Vagina (tissue), 2 donors: Measurements from ENCODE around the gene RXFP2. TPM values are rescaled to one million over a fixed set of nuclear protein-coding genes. Genes with fewer than 3 reads are reported as not detected.

Experiments
- DNase-seq, 2 donors: peaks; one replicate each; pipeline ENCODE4 v3.0.0-alpha.2; 2017; ENCODE audit errors: extremely low spot score in 2 of 2
- H3K27ac ChIP-seq: fragments of 200-600 bp; sonication (generic); one replicate; pipeline ENCODE4 v1.5.1; 2019
- H3K27me3 ChIP-seq: fragments of 200-600 bp; sonication (generic); one replicate; pipeline ENCODE4 v1.5.1; 2019
- H3K36me3 ChIP-seq, 2 donors: fragments of 200-600 bp; sonication (generic); one replicate each; pipeline ENCODE4 v1.5.1; 2017 to 2019
- H3K4me1 ChIP-seq: fragments of 200-600 bp; sonication (generic); one replicate; pipeline ENCODE4 v1.5.1; 2019
- H3K4me3 ChIP-seq, 2 donors: fragments of 200-600 bp; sonication (generic); 1 replicate in 1 of 2; 2 replicates in 1 of 2; pipeline ENCODE4 v1.5.1; 2016 to 2019
- H3K9me3 ChIP-seq: fragments of 200-600 bp; sonication (generic); one replicate; pipeline ENCODE4 v1.5.1; 2019
- CTCF ChIP-seq, 3 experiments: fragments of 450-650 bp in 2 of 3; fragments of 200-600 bp in 1 of 3; sonication (generic) in 1 of 3; IDR thresholded peaks; one replicate each; pipeline ENCODE4 v1.5.1; 2017 to 2019; ENCODE audit warnings: antibody characterized with exemption in 3 of 3, mild to moderate bottlenecking in 2 of 3, moderate library complexity in 2 of 3
- POLR2A ChIP-seq, 2 donors: fragments of 450-650 bp; IDR thresholded peaks; one replicate each; pipeline ENCODE4 v1.6.1; 2017; ENCODE audit warnings: antibody characterized with exemption in 2 of 2, mild to moderate bottlenecking in 2 of 2, moderate library complexity in 2 of 2
- POLR2AphosphoS5 ChIP-seq, 2 donors: sonication (generic); formaldehyde crosslinking; IDR thresholded peaks; one replicate each; pipeline ENCODE4 v1.9.0; 2017; ENCODE audit warnings: antibody characterized with exemption in 2 of 2, mild to moderate bottlenecking in 2 of 2, low read depth in 1 of 2; ENCODE audit not compliant: insufficient read depth in 1 of 2
- intact Hi-C: fragments of 100-400 bp; cut with DNase I; formaldehyde crosslinking; loops from one replicate; pipeline ENCODE4 v1.15.1; 2023
- total RNA-seq: library from RNA; depleted of rRNA; stranded (reverse); fragments of >200 nt; gene quantifications from one replicate; pipeline ENCODE4 v1.2.3, GENCODE V29; 2016

Gene RXFP2
- total RNA-seq, 1 donor from 2014 or later, result not detected

- Histone ChIP-seq H3K4me1 (no peaks in the 10 kb centered on the region), H3K4me3 (no peak overlapping the region), H3K9me3 (no peaks in the 10 kb centered on the region), H3K27me3 (no peaks in the 10 kb centered on the region), H3K27ac (no peak overlapping the region), H3K36me3 (no peaks in the 10 kb centered on the region)
- intact Hi-C loops, result no loop called here
- TF ChIP-seq POLR2A (IDR thresholded peaks at IDR 0.05) (no peak), CTCF (IDR thresholded peaks at IDR 0.05) (no peak), POLR2AphosphoS5 (IDR thresholded peaks at IDR 0.05; ENCODE audit: insufficient read depth in 1 of 2, low read depth in 1 of 2) (no peak)
- no peak for DNase-seq
Observed at GRCh38 chr13:31807090-31807541, 67.8 kb downstream of the RXFP2 start.

- Histone ChIP-seq H3K27me3 (no peaks in the 10 kb centered on the region), H3K9me3 (no peaks in the 10 kb centered on the region), H3K36me3 (no peaks in the 10 kb centered on the region), H3K4me1 (no peaks in the 10 kb centered on the region), H3K27ac (no peak overlapping the region), H3K4me3 (no peak overlapping the region)
- intact Hi-C loops, result no loop called here
- TF ChIP-seq POLR2AphosphoS5 (IDR thresholded peaks at IDR 0.05; ENCODE audit: insufficient read depth in 1 of 2, low read depth in 1 of 2) (no peak), POLR2A (IDR thresholded peaks at IDR 0.05) (no peak), CTCF (IDR thresholded peaks at IDR 0.05) (no peak)
- DNase-seq, result no peak
Observed at GRCh38 chr13:31814536-31814935, 75.2 kb downstream of the RXFP2 start.

GRCh38 chr13:31815361-31816144 is 76.2 kb downstream of the RXFP2 start:
- no peaks in the 10 kb centered on the region for H3K9me3 ChIP-seq
- no peak for TF ChIP-seq CTCF (IDR thresholded peaks at IDR 0.05)
- no peak for TF ChIP-seq POLR2AphosphoS5 (IDR thresholded peaks at IDR 0.05; ENCODE audit: insufficient read depth in 1 of 2, low read depth in 1 of 2)
- TF ChIP-seq POLR2A (IDR thresholded peaks at IDR 0.05), result no peak
- intact Hi-C loops, result no loop called here

GRCh38 chr13:31818236-31818635 is 78.9 kb downstream of the RXFP2 start:
- no peak overlapping the region for H3K27ac ChIP-seq
- DNase-seq, result no peak
- no peaks in the 10 kb centered on the region for H3K36me3 ChIP-seq
- no peaks in the 10 kb centered on the region for H3K27me3 ChIP-seq
- intact Hi-C loops, result no loop called here
- H3K4me1 ChIP-seq, result no peaks in the 10 kb centered on the region
- no peak overlapping the region for H3K4me3 ChIP-seq
- TF ChIP-seq CTCF (IDR thresholded peaks at IDR 0.05) (no peak), POLR2AphosphoS5 (IDR thresholded peaks at IDR 0.05; ENCODE audit: insufficient read depth in 1 of 2, low read depth in 1 of 2) (no peak), POLR2A (IDR thresholded peaks at IDR 0.05) (no peak)
- H3K9me3 ChIP-seq, result no peaks in the 10 kb centered on the region

More at GRCh38 chr13:31815361-31816144, 76.2 kb downstream of the RXFP2 start:
- Histone ChIP-seq H3K27ac (no peak overlapping the region), H3K4me3 (no peak overlapping the region), H3K4me1 (no peaks in the 10 kb centered on the region), H3K36me3 (no peaks in the 10 kb centered on the region), H3K27me3 (no peaks in the 10 kb centered on the region)
- DNase-seq, result no peak
